Epithelial cell of esophagus (primary cell): ENCODE results near the gene CGB3.

ENCODE experiments used
- DNase-seq: peaks from one replicate; pipeline ENCODE4 v3.0.0; 2010; ENCODE audit warnings: low read depth
- H3K4me3 ChIP-seq: 2 replicates; pipeline ENCODE4 v1.5.1; 2011; ENCODE audit warnings: mild to moderate bottlenecking, low read length, control low read depth
- CTCF ChIP-seq: IDR thresholded peaks from 2 replicates; pipeline ENCODE4 v1.5.1; 2011; ENCODE audit warnings: low read depth, mild to moderate bottlenecking, low read length, control low read depth, inconsistent platforms; ENCODE audit not compliant: insufficient read depth; ENCODE audit errors: missing control alignments

CGB3 gene

GRCh38 chr19:48991873-48992580, 32.1 kb downstream of the CGB3 start:
- peak; percentile 89 for DNase-seq
- TF ChIP-seq CTCF: no peak

GRCh38 chr19:48991011-48991609, 33.0 kb downstream of the CGB3 start:
- DNase-seq: no peak
- TF ChIP-seq CTCF: no peak
- H3K4me3 ChIP-seq: peak overlapping the region; percentile 90

More at GRCh38 chr19:48991873-48992580, 32.1 kb downstream of the CGB3 start:
- H3K4me3 ChIP-seq: peak overlapping the region; percentile 90

- DNase-seq: no peak
- H3K4me3 ChIP-seq: no peak overlapping the region
- no peak for TF ChIP-seq CTCF
Measured at GRCh38 chr19:48990400-48990799, 33.7 kb downstream of the CGB3 start.

- H3K4me3 ChIP-seq: no peak overlapping the region
- no peak for TF ChIP-seq CTCF
Measured at GRCh38 chr19:48989701-48990291, 34.3 kb downstream of the CGB3 start.

GRCh38 chr19:48988860-48989259, 35.3 kb downstream of the CGB3 start:
- TF ChIP-seq CTCF: no peak
- H3K4me3 ChIP-seq: no peak overlapping the region
- no peak for DNase-seq

More at GRCh38 chr19:48989701-48990291, 34.3 kb downstream of the CGB3 start:
- no peak for DNase-seq

GRCh38 chr19:48988286-48988685, 35.8 kb downstream of the CGB3 start:
- no peak for DNase-seq
- no peak for TF ChIP-seq CTCF
- no peak overlapping the region for H3K4me3 ChIP-seq

- TF ChIP-seq CTCF: no peak
- no peak overlapping the region for H3K4me3 ChIP-seq
- no peak for DNase-seq
Measured at GRCh38 chr19:48987323-48987722, 36.8 kb downstream of the CGB3 start.
